ENCODE results near the gene DCLK1.
"Not testable (repeated sequence)": the region's sequence is repeated elsewhere in the genome, so short reads cannot be mapped to it uniquely, and the experiment has no call there.

The DCLK1 gene

GRCh38 chr13:35984776-35985453, 146.3 kb downstream of the DCLK1 start:
- DNase-seq (ENCODE audit: low read depth), result no peak

GRCh38 chr13:35984287-35984686, 146.9 kb downstream of the DCLK1 start:
- no peak for DNase-seq (ENCODE audit: low read depth)

GRCh38 chr13:35983703-35984102, 147.5 kb downstream of the DCLK1 start:
- not testable (repeated sequence) for DNase-seq (ENCODE audit: low read depth)

GRCh38 chr13:35983206-35983605, 148.0 kb downstream of the DCLK1 start:
- no peak for DNase-seq (ENCODE audit: low read depth)

GRCh38 chr13:35979361-35979951, 151.7 kb downstream of the DCLK1 start:
- DNase-seq (ENCODE audit: low read depth), result no peak

- DNase-seq (ENCODE audit: low read depth), result no peak
Observed at GRCh38 chr13:35978607-35979316, 152.4 kb downstream of the DCLK1 start.

GRCh38 chr13:35977060-35977459, 154.1 kb downstream of the DCLK1 start:
- DNase-seq (ENCODE audit: low read depth), result no peak

- DNase-seq (ENCODE audit: low read depth), result no peak
Observed at GRCh38 chr13:35976126-35976525, 155.1 kb downstream of the DCLK1 start.

- DNase-seq (ENCODE audit: low read depth), result not testable (repeated sequence)
Observed at GRCh38 chr13:35966951-35967350, 164.2 kb downstream of the DCLK1 start.

GRCh38 chr13:35966024-35966423, 165.2 kb downstream of the DCLK1 start:
- DNase-seq (ENCODE audit: low read depth), result no peak

GRCh38 chr13:35965226-35965927, 165.8 kb downstream of the DCLK1 start:
- DNase-seq (ENCODE audit: low read depth), result no peak

- DNase-seq (ENCODE audit: low read depth), result no peak
Observed at GRCh38 chr13:35964863-35965180, 166.4 kb downstream of the DCLK1 start.

GRCh38 chr13:35964011-35964862, 166.9 kb downstream of the DCLK1 start:
- no peak for DNase-seq (ENCODE audit: low read depth)

- no peak for DNase-seq (ENCODE audit: low read depth)
Observed at GRCh38 chr13:35961461-35962220, 169.5 kb downstream of the DCLK1 start.

- DNase-seq (ENCODE audit: low read depth), result no peak
Observed at GRCh38 chr13:35961002-35961401, 170.2 kb downstream of the DCLK1 start.

GRCh38 chr13:35957996-35958395, 173.2 kb downstream of the DCLK1 start:
- no peak for DNase-seq (ENCODE audit: low read depth)

GRCh38 chr13:35957241-35957731, 173.9 kb downstream of the DCLK1 start:
- no peak for DNase-seq (ENCODE audit: low read depth)

- DNase-seq (ENCODE audit: low read depth), result no peak
Observed at GRCh38 chr13:35956074-35956473, 175.1 kb downstream of the DCLK1 start.

- DNase-seq (ENCODE audit: low read depth), result no peak
Observed at GRCh38 chr13:35954207-35954560, 177.0 kb downstream of the DCLK1 start.

- no peak for DNase-seq (ENCODE audit: low read depth)
Observed at GRCh38 chr13:35953537-35954206, 177.5 kb downstream of the DCLK1 start.

Measured in activated T-cell treated with anti-CD3 and anti-CD28 coated beads for 48 hours (primary cell).